Thyroid gland (tissue), 4 donors: Measurements from ENCODE around the gene RSPRY1. TPM values are rescaled to one million over a fixed set of nuclear protein-coding genes. Genes with fewer than 3 reads are reported as not detected.

Experiments
- DNase-seq, 2 donors: peaks; one replicate each; pipeline ENCODE4 v3.0.0-alpha.2; 2019
- H3K27ac ChIP-seq, 3 donors: fragments of 200-600 bp; sonication (generic); 1 replicate in 2 of 3; 2 replicates in 1 of 3; pipeline ENCODE4 v1.5.1; 2016 to 2019; ENCODE audit warnings: mild to moderate bottlenecking in 1 of 3, moderate library complexity in 1 of 3
- H3K27me3 ChIP-seq: fragments of 200-600 bp; sonication (generic); one replicate; pipeline ENCODE4 v1.5.1; 2019
- H3K36me3 ChIP-seq, 2 donors: fragments of 200-600 bp; sonication (generic); one replicate each; pipeline ENCODE4 v1.5.1; 2016 to 2019
- H3K4me1 ChIP-seq, 2 donors: fragments of 200-600 bp; sonication (generic); one replicate each; pipeline ENCODE4 v1.5.1; 2017 to 2019
- H3K4me3 ChIP-seq, 3 donors: fragments of 200-600 bp; sonication (generic); replicated peaks in 1 of 3; 1 replicate in 2 of 3; 2 replicates in 1 of 3; pipeline ENCODE4 v1.5.1; 2016; ENCODE audit warnings: mild to moderate bottlenecking in 1 of 3
- H3K9me3 ChIP-seq: fragments of 200-600 bp; sonication (generic); one replicate; pipeline ENCODE4 v1.5.1; 2017
- CTCF ChIP-seq, 6 experiments: fragments of 200-600 bp in 3 of 6; fragments of 450-650 bp in 3 of 6; sonication (generic) in 3 of 6; IDR thresholded peaks; one replicate each; pipeline ENCODE4 v1.5.1; 2016 to 2019; ENCODE audit warnings: antibody characterized with exemption in 6 of 6, mild to moderate bottlenecking in 2 of 6, inconsistent platforms in 1 of 6, moderate library complexity in 1 of 6
- POLR2A ChIP-seq, 2 donors: fragments of 450-650 bp; IDR thresholded peaks; one replicate each; pipeline ENCODE4 v1.6.1; 2017; ENCODE audit warnings: antibody characterized with exemption in 2 of 2, mild to moderate bottlenecking in 2 of 2, moderate library complexity in 1 of 2
- WGBS, 2 donors: methylation state at CpG; one replicate each; pipeline ENCODE4 v1.1.5; 2017; 5-methylcytosine and 5-hydroxymethylcytosine counted together
- intact Hi-C: fragments of 100-400 bp; cut with DNase I; formaldehyde crosslinking; loops from one replicate; pipeline ENCODE4 v1.15.1; 2023
- total RNA-seq, 4 donors: library from RNA; depleted of rRNA; stranded (reverse); fragments of >200 nt; gene quantifications; one replicate each; pipeline ENCODE4 v1.2.3, GENCODE V29; 2016

RSPRY1 gene
- total RNA-seq, 4 donors from 2014 or later = 42.6 to 59.2 (median 53.9) TPM

- intact Hi-C loops = no loop called here
- TF ChIP-seq CTCF (IDR thresholded peaks at IDR 0.05) (no peak), POLR2A (IDR thresholded peaks at IDR 0.05) (no peak)
- peaks cover 21 to 26% of the 10 kb centered on the region in 2 donors for H3K36me3 ChIP-seq
- H3K27me3 ChIP-seq = no peaks in the 10 kb centered on the region
- DNase-seq = no peak
- H3K9me3 ChIP-seq = no peaks in the 10 kb centered on the region
- no peak overlapping the region for H3K4me3 ChIP-seq
- H3K27ac ChIP-seq = peak overlapping the region in 2 of 3 donors; percentile 4 to 24
- peaks cover 5 to 14% of the 10 kb centered on the region in 2 donors for H3K4me1 ChIP-seq
Measured at GRCh38 chr16:57234707-57235092, 48.6 kb downstream of the RSPRY1 start.

- Histone ChIP-seq H3K27me3 (no peaks in the 10 kb centered on the region), H3K4me3 (no peak overlapping the region), H3K9me3 (no peaks in the 10 kb centered on the region), H3K36me3 (peaks cover 21 to 26% of the 10 kb centered on the region in 2 donors), H3K4me1 (peaks cover 5 to 14% of the 10 kb centered on the region in 2 donors), H3K27ac (peak overlapping the region in 2 of 3 donors; percentile 15 to 24)
- intact Hi-C loops = no loop called here
- TF ChIP-seq CTCF (IDR thresholded peaks at IDR 0.05) (no peak), POLR2A (IDR thresholded peaks at IDR 0.05) (no peak)
- WGBS, 2 donors = 62% methylated on average over 8 of the region's 8 CpGs
- no peak for DNase-seq
Measured at GRCh38 chr16:57235128-57236021, 49.2 kb downstream of the RSPRY1 start.

- Histone ChIP-seq H3K27ac (no peak overlapping the region), H3K9me3 (no peaks in the 10 kb centered on the region), H3K36me3 (peaks cover 19 to 20% of the 10 kb centered on the region in 2 donors), H3K27me3 (no peaks in the 10 kb centered on the region), H3K4me1 (peaks cover 5 to 14% of the 10 kb centered on the region in 2 donors), H3K4me3 (no peak overlapping the region)
- no peak for DNase-seq
- TF ChIP-seq POLR2A (IDR thresholded peaks at IDR 0.05) (no peak), CTCF (IDR thresholded peaks at IDR 0.05) (no peak)
- intact Hi-C loops = no loop called here
Measured at GRCh38 chr16:57236022-57236350, 49.9 kb downstream of the RSPRY1 start.

- no peak overlapping the region for H3K4me3 ChIP-seq
- H3K9me3 ChIP-seq = no peaks in the 10 kb centered on the region
- peaks cover 5 to 14% of the 10 kb centered on the region in 2 donors for H3K4me1 ChIP-seq
- no peak for DNase-seq
- H3K27ac ChIP-seq = no peak overlapping the region
- intact Hi-C loops = no loop called here
- no peaks in the 10 kb centered on the region for H3K27me3 ChIP-seq
- TF ChIP-seq CTCF (IDR thresholded peaks at IDR 0.05) (no peak), POLR2A (IDR thresholded peaks at IDR 0.05) (no peak)
- WGBS, 2 donors = 87 to 91% methylated on average over 2 of the region's 2 CpGs
- H3K36me3 ChIP-seq = peaks cover under 1 to 4% of the 10 kb centered on the region in 2 donors
Measured at GRCh38 chr16:57238682-57239081, 52.6 kb downstream of the RSPRY1 start.

GRCh38 chr16:57239107-57239506, 53.0 kb downstream of the RSPRY1 start:
- Histone ChIP-seq H3K27ac (no peak overlapping the region), H3K9me3 (no peaks in the 10 kb centered on the region), H3K36me3 (peaks cover 0 to 4% of the 10 kb centered on the region in 2 donors), H3K4me1 (peaks cover 5 to 14% of the 10 kb centered on the region in 2 donors), H3K27me3 (no peaks in the 10 kb centered on the region), H3K4me3 (no peak overlapping the region)
- no peak for DNase-seq
- WGBS, 2 donors = 76 to 87% methylated on average over 2 of the region's 2 CpGs
- TF ChIP-seq CTCF (IDR thresholded peaks at IDR 0.05) (no peak), POLR2A (IDR thresholded peaks at IDR 0.05) (no peak)
- intact Hi-C loops = no loop called here
